H1 (cell line): ENCODE measurements around the gene BLTP2. TPM values are rescaled to one million over a fixed set of nuclear protein-coding genes. Genes with fewer than 3 reads are reported as not detected.

Experiments used
- BCL11A ChIP-seq, 2 experiments: IDR thresholded peaks; one replicate each; pipeline ENCODE4 v1.6.1; 2011; ENCODE audit warnings: low read depth in 2 of 2, low read length in 2 of 2, mild to moderate bottlenecking in 2 of 2
- BRCA1 ChIP-seq: IDR thresholded peaks from 2 replicates; pipeline ENCODE4 v1.6.1; 2012; ENCODE audit warnings: low read depth, low read length, improper control_type of control experiment
- CBX8 ChIP-seq: fragments of 300-800, 300-1000 bp; sonication (generic); IDR thresholded peaks from 2 replicates; pipeline ENCODE4 v1.7.1; 2016; ENCODE audit warnings: low read depth, low read length, borderline replicate concordance
- SP2 ChIP-seq: IDR thresholded peaks from 2 replicates; pipeline ENCODE4 v1.6.1; 2012; ENCODE audit warnings: mild to moderate bottlenecking, low read length, inconsistent platforms
- SUZ12 ChIP-seq: fragments of 200-600 bp; sonication (generic); IDR thresholded peaks from 2 replicates; pipeline ENCODE4 v1.6.1; 2012; ENCODE audit warnings: mild to moderate bottlenecking, inconsistent platforms, low read length, moderate library complexity, mixed read lengths
- polyA plus RNA-seq, 7 experiments: library from polyadenylated mRNA; depleted of rRNA in 3 of 7; stranded (reverse) in 5 of 7; unstranded in 2 of 7; fragments of >200 nt in 5 of 7; fragments of 200-250 nt in 2 of 7; gene quantifications; 1 replicate in 5 of 7; 2 replicates in 1 of 7; 4 replicates in 1 of 7; pipeline versions ENCODE4 v1.2.1 to v1.2.3, GENCODE V29; 2011 to 2013; ENCODE audit warnings: missing spikeins in 2 of 7, mixed read lengths in 2 of 7
- total RNA-seq: library from RNA; stranded (reverse); fragmentation: NEBNext Ultra II Directional; extraction: Animal tissue kit (Norgen Biotek cat#: 25700); gene quantifications from 2 replicates; pipeline ENCODE4 v1.2.1, GENCODE V29; 2021

BLTP2 gene
- total and polyA plus RNA-seq, 2 of the 8 experiments (the other 6 are each of a cell fraction or from before 2014, with no cell fraction given) = 80.9 to 140 TPM

DNA sequence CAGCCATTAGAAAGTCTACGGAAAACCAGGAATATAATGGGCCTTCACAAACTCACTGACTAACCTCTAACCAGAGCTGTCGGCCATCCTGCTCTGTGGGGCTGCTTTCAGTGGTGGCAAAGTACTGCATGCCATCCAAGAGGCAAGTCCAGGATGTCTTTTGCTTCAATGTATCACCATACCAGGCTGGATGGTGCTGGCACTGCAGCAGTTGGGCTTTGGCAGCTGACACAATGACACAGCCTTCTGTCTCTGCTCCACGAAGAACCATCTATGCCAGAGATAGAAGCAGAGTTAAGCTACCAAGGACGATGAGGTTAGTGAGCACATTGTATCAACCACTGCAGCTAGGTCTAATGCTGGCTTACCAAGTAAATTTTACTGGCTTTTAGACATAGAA is 21.3 kb downstream of the BLTP2 start (continued):
- TF ChIP-seq SP2 = no peak
- TF ChIP-seq BRCA1 = no peak
- no peak for TF ChIP-seq SUZ12
- no peak for TF ChIP-seq CBX8
- TF ChIP-seq BCL11A (IDR thresholded peaks at IDR 0.05; ENCODE audit: low read depth in 2 of 2, low read length in 2 of 2) = no peak
